Measurements from ENCODE around the gene ACSF3.

ACSF3 gene

DNA sequence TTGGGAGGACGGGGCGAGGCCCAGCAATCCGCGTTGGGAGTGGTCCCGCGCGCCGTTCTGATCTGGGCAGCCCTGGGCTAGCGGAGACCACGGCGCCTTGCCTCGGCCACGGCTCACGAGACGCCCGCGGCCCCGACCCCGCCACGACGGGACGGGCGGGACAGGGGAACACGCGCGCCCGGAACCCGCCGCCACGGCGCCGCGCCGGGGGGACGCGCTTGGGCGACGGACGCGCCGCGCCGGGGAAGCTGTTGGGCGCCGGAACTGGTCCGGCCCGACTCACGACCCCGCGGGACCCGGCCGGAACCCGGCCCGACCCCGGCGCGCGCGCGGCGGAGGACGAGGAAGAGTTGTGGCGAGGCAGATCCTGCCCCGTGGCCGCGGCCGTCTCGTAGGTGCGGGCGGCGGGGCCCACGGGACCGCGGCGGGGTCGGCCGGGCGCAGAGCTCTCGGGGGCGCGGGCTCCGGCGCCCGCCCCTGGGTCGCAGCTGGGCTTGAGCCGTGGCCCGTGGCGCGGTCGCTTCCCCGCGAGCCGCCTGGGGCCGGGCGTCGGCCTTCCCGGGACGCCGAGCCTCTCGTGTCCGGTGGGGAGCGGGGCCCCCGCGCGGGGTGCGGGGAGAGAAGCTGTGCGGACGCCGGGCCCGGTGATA, at the start of gene ACSF3:
TSS of gene ACSF3 (plus strand) at position 251 of the 650 bp plus-strand sequence. CDS start 6,830 bp downstream, outside the sequence.
- peak; percentile 20 for DNase-seq (ENCODE audit: low spot score)

DNA sequence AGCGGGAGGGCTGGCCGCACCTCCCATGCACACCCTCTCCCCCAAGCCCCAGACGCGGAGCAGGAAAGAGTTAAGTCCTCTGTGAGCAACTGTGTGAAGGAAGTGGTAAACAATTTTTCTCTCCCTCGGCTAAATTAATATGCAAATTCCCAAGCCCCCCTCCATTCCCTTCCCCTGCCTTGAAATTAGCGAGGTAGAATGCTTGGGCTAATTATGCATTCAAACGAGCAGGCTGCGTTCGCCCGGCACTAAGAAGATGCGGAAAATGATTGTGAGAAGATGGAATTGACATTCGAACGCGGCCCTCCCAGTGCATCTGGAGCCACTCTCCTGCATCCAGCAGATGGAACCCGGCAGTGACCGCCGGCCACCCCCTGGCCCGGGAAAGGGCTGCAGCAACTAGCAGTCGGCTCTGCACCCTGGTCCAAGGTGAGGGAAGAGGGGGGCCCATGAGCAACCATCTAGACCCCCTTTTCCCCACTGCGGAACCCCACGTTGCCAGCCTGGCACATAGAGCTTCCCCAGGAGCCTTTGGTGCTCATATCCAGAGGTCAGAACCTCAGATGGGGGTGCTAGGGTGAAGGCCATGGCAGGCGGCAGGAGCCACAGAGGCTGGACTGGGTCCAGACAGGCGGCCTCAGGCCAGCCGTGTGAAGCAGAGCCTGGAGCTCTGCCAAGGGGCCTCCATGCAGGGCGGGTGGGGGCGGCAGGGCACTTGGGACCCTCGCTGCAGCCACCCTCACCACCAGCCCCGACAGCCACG, 49.1 kb upstream of the ACSF3 start:
- DNase-seq (ENCODE audit: low spot score) = no peak

DNA sequence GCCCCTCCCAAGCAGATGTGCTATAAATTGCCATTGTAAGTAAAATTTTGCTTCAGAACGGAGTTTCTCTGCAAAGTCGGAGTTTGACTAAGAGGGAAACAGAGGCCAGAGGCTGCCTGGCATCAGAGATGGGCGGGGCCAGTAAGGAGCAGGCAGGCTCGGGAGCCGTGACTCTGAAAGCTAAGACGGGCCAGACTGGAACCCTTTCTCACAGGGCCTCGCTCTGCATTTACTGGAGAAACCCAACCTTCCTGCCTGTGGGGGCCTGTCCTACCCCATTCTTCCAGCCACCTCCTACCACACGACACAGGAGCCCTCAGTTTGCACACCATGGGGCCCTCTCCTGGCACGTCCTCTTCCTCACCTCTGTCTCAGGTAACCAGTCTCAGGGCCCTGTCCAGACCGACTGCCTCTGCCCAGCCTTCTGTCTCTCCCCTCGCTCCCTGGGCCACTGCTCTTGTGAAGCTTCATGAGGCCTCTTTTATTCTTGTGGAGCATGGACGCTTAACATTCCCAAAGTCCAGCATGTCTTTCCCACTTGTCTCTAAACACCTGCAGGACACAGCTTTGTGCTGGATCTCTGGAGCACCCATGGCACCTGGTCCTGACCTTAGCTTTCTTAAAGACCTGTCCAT, 48.4 kb upstream of the ACSF3 start:
- no peak for DNase-seq (ENCODE audit: low spot score)

DNA sequence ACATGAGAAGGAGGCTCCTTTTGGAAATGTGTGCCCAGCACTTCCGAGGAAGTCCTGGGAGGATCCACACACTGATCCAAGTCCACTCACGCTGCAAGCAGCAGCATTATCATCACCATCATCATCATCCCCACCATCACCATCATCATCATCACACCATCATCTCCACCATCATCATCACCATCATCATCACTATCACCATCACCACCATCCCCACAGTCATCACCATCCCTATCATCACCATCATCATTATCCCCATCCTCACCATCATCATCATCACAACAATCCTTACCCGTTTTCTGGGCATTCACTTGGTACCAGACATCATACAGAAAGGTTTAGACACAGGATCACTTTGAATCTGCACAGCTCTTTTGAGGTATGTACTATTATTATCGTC, 47.8 kb upstream of the ACSF3 start:
- no peak for DNase-seq (ENCODE audit: low spot score)

- DNase-seq (ENCODE audit: low spot score) = no peak
Observed at GRCh38 chr16:89046491-89046890, 47.2 kb upstream of the ACSF3 start.

DNA sequence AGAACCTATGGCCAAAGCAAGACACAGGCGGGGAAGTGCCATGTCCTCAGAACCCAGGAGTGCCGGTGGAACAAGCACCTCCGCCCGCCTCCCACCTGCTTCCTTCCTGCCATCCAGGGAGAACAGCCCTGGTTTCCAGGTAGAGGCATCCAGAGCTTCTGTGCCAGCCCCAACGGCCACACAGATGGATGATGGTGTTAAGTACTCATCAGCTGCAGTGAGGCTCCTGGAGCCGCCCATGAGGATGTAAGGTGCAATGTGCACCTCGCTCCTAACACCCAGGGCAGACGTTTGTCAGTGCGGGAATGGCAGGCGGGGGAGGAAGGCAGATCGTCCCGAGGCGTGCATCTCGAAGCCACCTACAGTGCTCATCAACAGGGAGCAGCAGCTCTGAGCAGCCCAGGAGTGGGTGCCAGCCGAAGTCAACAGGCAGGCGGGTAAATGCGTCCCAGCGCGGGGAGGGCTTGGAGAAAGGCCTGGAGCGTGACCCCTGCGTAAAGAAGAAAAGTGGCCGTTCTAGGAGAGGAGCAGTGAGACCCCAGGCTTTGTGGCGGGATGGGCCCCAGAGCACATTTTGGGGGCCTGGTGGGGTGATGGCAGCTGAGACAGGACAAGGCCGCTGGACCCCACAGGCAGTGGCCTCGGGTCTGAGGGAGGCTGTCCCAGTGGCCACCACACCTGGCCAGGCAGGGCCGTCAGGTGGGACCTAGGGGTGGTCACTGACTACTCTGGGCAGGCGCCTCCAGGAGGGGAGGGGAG, 46.1 kb upstream of the ACSF3 start:
- DNase-seq (ENCODE audit: low spot score) = no peak

- no peak for DNase-seq (ENCODE audit: low spot score)
Observed at GRCh38 chr16:89048090-89048725, 45.4 kb upstream of the ACSF3 start.

- no peak for DNase-seq (ENCODE audit: low spot score)
Observed at GRCh38 chr16:89048871-89049422, 44.7 kb upstream of the ACSF3 start.

DNA sequence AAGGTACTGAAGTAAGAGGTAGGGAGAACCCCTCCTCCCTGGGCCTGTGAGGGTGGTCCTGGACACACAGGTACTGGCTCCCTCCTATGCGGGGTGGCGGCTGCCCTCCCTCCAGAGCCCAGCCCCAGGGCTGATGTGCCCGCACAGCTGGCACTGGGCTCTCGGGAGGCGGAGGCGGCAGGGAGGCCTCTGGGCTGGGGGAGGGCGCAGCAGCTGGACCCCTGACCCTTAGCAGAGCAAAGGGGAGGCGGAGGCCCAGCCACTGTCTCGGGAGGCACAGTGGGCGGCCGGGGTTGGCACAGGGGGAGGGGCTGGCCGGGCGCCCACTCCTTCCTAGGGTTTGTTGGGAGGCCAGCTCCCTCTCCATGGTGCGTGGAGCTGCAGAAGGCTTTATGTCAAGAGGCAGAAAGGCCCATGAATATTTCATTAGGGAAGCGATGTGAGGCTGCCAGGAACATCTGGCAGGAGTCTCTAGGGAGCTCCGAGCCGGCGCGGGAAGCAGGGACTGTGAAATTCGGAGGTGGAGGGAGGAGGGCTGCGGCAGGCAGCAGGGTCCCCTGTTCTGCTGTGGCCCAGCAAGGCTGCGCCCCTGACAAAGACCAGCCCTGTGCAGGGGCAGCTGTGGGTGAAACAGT, 44.1 kb upstream of the ACSF3 start:
- no peak for DNase-seq (ENCODE audit: low spot score)

DNA sequence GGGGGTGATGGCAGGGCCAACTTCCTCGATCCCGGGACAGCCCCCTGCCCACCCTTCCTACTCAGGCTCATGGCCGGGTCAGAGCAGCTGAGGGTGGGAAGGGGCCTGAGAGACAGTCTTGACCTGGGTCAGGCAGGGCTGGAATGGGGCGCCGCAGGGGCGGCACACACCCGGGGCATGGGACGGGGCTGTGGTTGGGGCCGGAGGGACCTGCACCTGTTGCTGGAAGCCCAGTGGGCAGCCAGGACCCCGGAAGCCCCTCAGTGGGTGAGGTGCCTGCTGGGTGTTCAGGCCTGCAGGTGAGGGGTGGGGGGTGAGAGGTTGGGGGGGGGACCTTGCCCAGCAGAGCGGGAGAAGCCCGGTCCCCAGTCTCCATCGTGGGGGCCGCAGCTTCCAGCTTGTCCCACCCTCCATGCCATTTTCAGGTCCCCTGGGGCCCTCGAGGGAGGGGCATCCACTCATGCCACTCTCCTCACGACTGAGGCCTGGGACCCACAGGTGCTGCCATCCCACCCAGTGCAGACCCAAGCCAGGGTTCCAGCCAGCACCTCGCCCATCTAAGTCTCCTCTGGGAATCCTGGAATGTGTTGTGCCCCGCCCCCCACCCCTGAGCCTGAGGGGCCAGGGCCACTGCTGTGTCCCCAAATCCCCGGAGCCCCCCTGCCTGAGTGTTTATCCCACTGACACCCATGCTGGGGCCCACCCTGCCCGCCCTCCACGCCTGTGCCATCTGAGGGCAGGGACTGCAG, 43.4 kb upstream of the ACSF3 start:
- no peak for DNase-seq (ENCODE audit: low spot score)

DNA sequence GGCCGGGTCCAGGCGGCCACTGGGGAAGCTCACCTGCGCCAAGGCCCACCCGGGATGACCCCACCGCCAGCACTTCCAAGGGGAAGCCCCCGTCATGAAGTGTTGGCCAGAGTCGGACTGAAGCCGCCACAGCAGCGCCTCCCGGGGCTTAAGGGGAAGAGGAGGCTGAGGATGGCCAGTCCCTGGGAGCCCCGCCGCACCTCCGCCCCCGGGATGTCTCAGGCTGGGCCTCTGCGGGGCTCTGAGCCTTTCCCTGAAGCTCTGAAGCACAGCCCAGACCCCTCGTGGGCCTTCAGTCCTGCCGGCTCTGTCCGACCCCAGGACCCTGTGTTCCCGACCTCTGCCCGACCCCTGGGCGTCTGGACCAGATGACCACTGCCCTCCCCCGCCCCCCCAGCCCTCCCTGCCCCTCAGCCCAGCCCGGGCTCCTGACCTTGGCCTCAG, 42.8 kb upstream of the ACSF3 start:
- DNase-seq (ENCODE audit: low spot score) = no peak

GRCh38 chr16:89051521-89052166, 42.0 kb upstream of the ACSF3 start:
- no peak for DNase-seq (ENCODE audit: low spot score)

- no peak for DNase-seq (ENCODE audit: low spot score)
Observed at GRCh38 chr16:89052191-89052889, 41.3 kb upstream of the ACSF3 start.

GRCh38 chr16:89052890-89053724, 40.5 kb upstream of the ACSF3 start:
- DNase-seq (ENCODE audit: low spot score) = peak; percentile 89

DNA sequence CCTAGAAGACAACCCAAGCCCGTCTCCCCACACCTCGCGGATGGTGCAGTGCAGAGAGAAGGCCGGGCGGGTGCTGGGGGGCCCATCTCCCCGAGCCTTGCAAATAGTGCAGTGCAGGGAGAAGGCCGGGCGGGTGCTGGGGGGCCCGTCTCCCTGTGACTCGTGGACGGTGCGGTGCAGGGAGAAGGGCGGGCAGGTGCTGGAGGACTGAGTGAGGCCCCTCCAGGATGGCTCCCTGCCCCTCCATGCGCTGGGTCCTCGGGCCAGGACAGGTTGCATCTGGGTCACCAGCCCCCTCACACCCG, 40.0 kb upstream of the ACSF3 start:
- DNase-seq (ENCODE audit: low spot score) = no peak

- no peak for DNase-seq (ENCODE audit: low spot score)
Observed at GRCh38 chr16:89054261-89054661, 39.4 kb upstream of the ACSF3 start.

DNA sequence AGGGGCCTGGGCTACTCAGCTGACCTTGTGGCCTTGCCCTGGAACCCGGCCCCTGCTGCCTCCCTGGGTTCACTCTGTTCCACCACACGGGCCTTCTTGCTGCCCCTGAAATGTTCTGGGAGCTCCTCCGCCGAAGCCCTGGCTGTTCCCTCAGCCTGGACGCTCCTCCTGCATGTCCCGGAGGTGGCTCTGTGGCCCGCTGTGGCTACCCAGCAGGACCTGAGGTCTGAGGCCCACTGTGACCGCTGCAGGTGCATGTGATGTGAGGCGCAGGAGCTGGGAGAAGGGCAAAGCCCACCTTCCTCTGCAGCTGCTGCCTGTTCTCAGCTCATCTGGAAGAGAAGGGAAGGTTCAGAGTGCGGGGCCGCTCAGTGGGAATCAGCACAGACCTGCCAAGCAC, 38.9 kb upstream of the ACSF3 start:
- DNase-seq (ENCODE audit: low spot score) = no peak

DNA sequence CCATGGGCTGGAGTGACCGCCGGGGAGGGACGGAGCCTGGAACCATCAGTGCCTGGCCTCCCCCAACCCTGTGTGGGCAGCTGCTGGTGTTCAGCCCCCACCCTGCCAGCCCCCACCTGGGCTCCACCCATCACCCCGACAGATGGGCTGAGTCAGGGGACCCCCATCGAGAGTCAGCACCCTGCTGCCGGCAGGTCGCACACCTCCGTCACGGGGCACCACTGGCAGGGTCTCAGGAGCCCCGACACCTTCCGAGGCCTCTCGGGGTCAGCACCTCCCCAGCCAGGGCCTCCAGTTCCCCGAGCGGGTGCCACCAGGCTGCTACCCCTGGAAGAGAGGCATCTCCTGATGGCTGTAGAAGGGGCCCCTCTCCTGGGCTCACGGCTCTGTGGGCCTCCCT, 38.3 kb upstream of the ACSF3 start:
- no peak for DNase-seq (ENCODE audit: low spot score)
